Stimulated activated CD8-positive, alpha-beta memory T cell treated with anti-CD3 and anti-CD28 coated beads, Interleukin-12 subunit alpha, Interleukin-12 subunit beta, amount 100 ng/mL, for 24 hours (primary cell): ENCODE results near the gene AVL9.
"Not testable (repeated sequence)": the region's sequence is repeated elsewhere in the genome, so short reads cannot be mapped to it uniquely, and the experiment has no call there.

Experiments used
- DNase-seq: peaks from one replicate; pipeline ENCODE4 v3.0.0-alpha.2; 2020; ENCODE audit errors: extremely low read depth

Gene AVL9

GRCh38 chr7:32496052-32496813 is 944 bp downstream of the AVL9 start:
- DNase-seq: no peak

GRCh38 chr7:32499755-32500154 is 4.5 kb downstream of the AVL9 start:
- not testable (repeated sequence) for DNase-seq

- not testable (repeated sequence) for DNase-seq
Measured at GRCh38 chr7:32500216-32500615, 4.9 kb downstream of the AVL9 start.

GRCh38 chr7:32500922-32501341 is 5.6 kb downstream of the AVL9 start:
- no peak for DNase-seq

- no peak for DNase-seq
Measured at GRCh38 chr7:32501522-32501921, 6.2 kb downstream of the AVL9 start.

GRCh38 chr7:32502728-32503127 is 7.4 kb downstream of the AVL9 start:
- DNase-seq: no peak

GRCh38 chr7:32506266-32507054 is 11.2 kb downstream of the AVL9 start:
- no peak for DNase-seq

- no peak for DNase-seq
Measured at GRCh38 chr7:32507414-32507813, 12.1 kb downstream of the AVL9 start.

- no peak for DNase-seq
Measured at GRCh38 chr7:32511791-32512190, 16.5 kb downstream of the AVL9 start.

GRCh38 chr7:32513210-32513609 is 17.9 kb downstream of the AVL9 start:
- DNase-seq: no peak

GRCh38 chr7:32515890-32516550 is 20.7 kb downstream of the AVL9 start:
- no peak for DNase-seq

- DNase-seq: no peak
Measured at GRCh38 chr7:32516551-32517100, 21.3 kb downstream of the AVL9 start.

- no peak for DNase-seq
Measured at GRCh38 chr7:32518534-32519140, 23.3 kb downstream of the AVL9 start.

- DNase-seq: no peak
Measured at GRCh38 chr7:32519763-32520162, 24.5 kb downstream of the AVL9 start.

GRCh38 chr7:32522746-32523530 is 27.6 kb downstream of the AVL9 start:
- no peak for DNase-seq

GRCh38 chr7:32524631-32525030 is 29.3 kb downstream of the AVL9 start:
- DNase-seq: no peak

GRCh38 chr7:32525839-32526238 is 30.6 kb downstream of the AVL9 start:
- no peak for DNase-seq

- no peak for DNase-seq
Measured at GRCh38 chr7:32531402-32531801, 36.1 kb downstream of the AVL9 start.

GRCh38 chr7:32532086-32532485 is 36.8 kb downstream of the AVL9 start:
- DNase-seq: no peak

GRCh38 chr7:32532716-32533115 is 37.4 kb downstream of the AVL9 start:
- no peak for DNase-seq
